PC-9 (cell line): Measurements from ENCODE around the gene SORCS2. TPM values are rescaled to one million over a fixed set of nuclear protein-coding genes. Genes with fewer than 3 reads are reported as not detected.

Experiments used
- BruUV-seq: library from RNA; stranded (reverse); fragments of 400-500 nt; replicated peaks from 2 replicates; lab custom pipeline; 2021; lab: Mats Ljungman, UMichigan
- CTCF ChIA-PET: fragments of 300-600 bp; sonication (Branson Sonifier 250); formaldehyde crosslinking; loops from one replicate; lab custom pipeline; 2022; ENCODE audit warnings: antibody characterized with exemption; lab: Charles Lee
- POLR2A ChIA-PET: fragments of 300-600 bp; sonication (Branson Sonifier 250); formaldehyde crosslinking; loops from one replicate; lab custom pipeline; 2022; ENCODE audit warnings: antibody characterized with exemption; ENCODE audit not compliant: unreplicated experiment; lab: Charles Lee
- DNase-seq, 2 experiments: peaks; one replicate each; pipeline versions ENCODE4 v3.0.0 to v3.0.0-alpha.2; 2015 to 2022; ENCODE audit warnings: mixed read lengths in 1 of 2
- H2AFZ ChIP-seq: fragments of 200-600 bp; sonication (generic); 2 replicates; pipeline ENCODE4 v1.8.1; 2017; ENCODE audit warnings: antibody characterized with exemption
- H3F3A ChIP-seq: fragments of 200-600 bp; sonication (generic); 2 replicates; pipeline ENCODE4 v1.8.1; 2017; ENCODE audit warnings: antibody characterized with exemption, mild to moderate bottlenecking, low read depth; ENCODE audit not compliant: insufficient read depth
- H3K27ac ChIP-seq: fragments of 200-600 bp; sonication (generic); 2 replicates; pipeline ENCODE4 v1.6.1; 2016; ENCODE audit warnings: mixed run types
- H3K27me3 ChIP-seq: fragments of 200-600 bp; sonication (generic); 2 replicates; pipeline ENCODE4 v1.6.1; 2016; ENCODE audit warnings: low read depth, mixed run types; ENCODE audit not compliant: insufficient read depth
- H3K36me3 ChIP-seq: fragments of 200-600 bp; sonication (generic); 2 replicates; pipeline ENCODE4 v1.6.1; 2016; ENCODE audit warnings: low read depth, mixed run types
- H3K4me1 ChIP-seq: fragments of 200-600 bp; sonication (generic); replicated peaks from 2 replicates; pipeline ENCODE4 v1.6.1; 2016; ENCODE audit warnings: mixed run types; ENCODE audit not compliant: insufficient read depth
- H3K4me2 ChIP-seq: fragments of 200-600 bp; sonication (generic); 2 replicates; pipeline ENCODE4 v1.6.1; 2017; ENCODE audit warnings: mixed run types
- H3K4me3 ChIP-seq: fragments of 200-600 bp; sonication (generic); 2 replicates; pipeline ENCODE4 v1.6.1; 2016; ENCODE audit warnings: mixed run types
- H3K79me2 ChIP-seq: fragments of 200-600 bp; sonication (generic); 2 replicates; pipeline ENCODE4 v1.6.1; 2017; ENCODE audit warnings: low read depth, mixed run types
- H3K9me2 ChIP-seq: fragments of 200-600 bp; sonication (generic); 2 replicates; pipeline ENCODE4 v1.8.1; 2017; ENCODE audit warnings: mild to moderate bottlenecking; ENCODE audit not compliant: insufficient read depth
- H3K9me3 ChIP-seq: fragments of 200-600 bp; sonication (generic); 2 replicates; pipeline ENCODE4 v1.8.1; 2016; ENCODE audit warnings: low read depth; ENCODE audit not compliant: insufficient read depth
- H4K20me1 ChIP-seq: fragments of 200-600 bp; sonication (generic); 2 replicates; pipeline ENCODE4 v1.8.1; 2017; ENCODE audit not compliant: insufficient read depth
- CTCF ChIP-seq: fragments of 200-600 bp; sonication (generic); conservative IDR thresholded peaks from 2 replicates; pipeline ENCODE4 v1.6.1; 2017; ENCODE audit warnings: mixed run types, antibody characterized with exemption, mild to moderate bottlenecking, moderate library complexity
- EZH2 ChIP-seq: fragments of 200-600 bp; sonication (generic); IDR thresholded peaks from 2 replicates; pipeline ENCODE4 v1.8.0; 2017; ENCODE audit warnings: antibody characterized with exemption, low read depth
- intact Hi-C: fragments of 100-400 bp; cut with micrococcal nuclease; formaldehyde crosslinking; loops from one replicate; pipeline ENCODE4 v1.10.0; 2022; ENCODE audit not compliant: unreplicated experiment
- total RNA-seq: library from RNA; stranded (reverse); gene quantifications from 2 replicates; pipeline ENCODE4 v1.2.3, GENCODE V29; 2021

SORCS2 gene
- total RNA-seq, 1 experiment from 2014 or later: 25.8 TPM

GRCh38 chr4:7267829-7268228, 75.5 kb downstream of the SORCS2 start:
- H3K27ac ChIP-seq: no peak overlapping the region
- H3K4me3 ChIP-seq: no peak overlapping the region
- BruUV-seq: no TSS peak
- no peak overlapping the region for H2AFZ ChIP-seq
- H3F3A ChIP-seq: peaks cover 14% of the 10 kb centered on the region
- H3K9me2 ChIP-seq: no peaks in the 10 kb centered on the region
- H3K4me2 ChIP-seq: no peak overlapping the region
- H4K20me1 ChIP-seq: no peaks in the 10 kb centered on the region
- H3K9me3 ChIP-seq: no peaks in the 10 kb centered on the region
- H3K4me1 ChIP-seq: peaks cover 34% of the 10 kb centered on the region
- intact Hi-C loops: no loop called here
- TF ChIP-seq CTCF (no peak), EZH2 (no peak)
- DNase-seq: no peak
- no peaks in the 10 kb centered on the region for H3K27me3 ChIP-seq
- H3K36me3 ChIP-seq: no peaks in the 10 kb centered on the region
- H3K79me2 ChIP-seq: no peaks in the 10 kb centered on the region
- CTCF ChIA-PET: no interaction called here
- POLR2A ChIA-PET: no interaction called here

DNA sequence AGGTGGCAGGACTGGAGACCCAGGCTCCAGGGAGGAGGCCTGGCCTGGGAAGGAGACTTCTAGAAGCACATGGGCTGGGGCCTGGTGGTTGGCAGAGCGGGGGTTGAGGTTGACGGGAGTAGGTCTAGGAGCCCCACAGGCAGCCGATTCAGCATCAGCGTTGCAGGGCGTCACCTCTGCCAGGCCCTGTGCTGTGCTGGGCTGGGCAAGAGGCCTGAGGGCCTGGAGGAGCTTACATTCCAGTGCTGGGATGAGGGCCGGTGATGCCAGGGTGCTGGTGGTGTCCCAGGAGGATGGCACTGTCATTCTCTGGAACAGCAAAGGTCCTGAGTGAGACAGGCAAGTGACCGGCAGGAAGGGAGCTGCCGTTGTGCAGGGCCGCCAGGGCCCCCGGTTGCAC, 76.6 kb downstream of the SORCS2 start:
- H3K4me3 ChIP-seq: no peak overlapping the region
- peaks cover 24% of the 10 kb centered on the region for H3K4me1 ChIP-seq
- intact Hi-C loops: no loop called here
- H3K79me2 ChIP-seq: no peaks in the 10 kb centered on the region
- H3K9me2 ChIP-seq: no peaks in the 10 kb centered on the region
- ChIA-PET CTCF (no interaction called here), POLR2A (no interaction called here)
- no peaks in the 10 kb centered on the region for H3K27me3 ChIP-seq
- DNase-seq: no peak
- no peaks in the 10 kb centered on the region for H4K20me1 ChIP-seq
- H3K9me3 ChIP-seq: no peaks in the 10 kb centered on the region
- H3K27ac ChIP-seq: no peak overlapping the region
- H3K4me2 ChIP-seq: no peak overlapping the region
- H3F3A ChIP-seq: peaks cover 7% of the 10 kb centered on the region
- no TSS peak for BruUV-seq
- H3K36me3 ChIP-seq: no peaks in the 10 kb centered on the region
- TF ChIP-seq CTCF (no peak), EZH2 (no peak)
- H2AFZ ChIP-seq: no peak overlapping the region

- intact Hi-C loops: no loop called here
- H3K27me3 ChIP-seq: no peaks in the 10 kb centered on the region
- DNase-seq: no peak
- no peaks in the 10 kb centered on the region for H3F3A ChIP-seq
- TF ChIP-seq EZH2: no peak
- no peak for TF ChIP-seq CTCF
- no peak overlapping the region for H3K4me3 ChIP-seq
- H3K79me2 ChIP-seq: no peaks in the 10 kb centered on the region
- H3K9me3 ChIP-seq: no peaks in the 10 kb centered on the region
- ChIA-PET CTCF (no interaction called here), POLR2A (no interaction called here)
- H3K4me1 ChIP-seq: peaks cover 22% of the 10 kb centered on the region
- H2AFZ ChIP-seq: no peak overlapping the region
- no peak overlapping the region for H3K4me2 ChIP-seq
- H4K20me1 ChIP-seq: no peaks in the 10 kb centered on the region
- BruUV-seq: no TSS peak
- no peak overlapping the region for H3K27ac ChIP-seq
- H3K9me2 ChIP-seq: no peaks in the 10 kb centered on the region
- H3K36me3 ChIP-seq: no peaks in the 10 kb centered on the region
These were observed 77.8 kb downstream of the SORCS2 start for GRCh38 chr4:7270121-7270520.
